IMR-90 (cell line): Measurements from ENCODE around the gene NOC2L. TPM values are rescaled to one million over a fixed set of nuclear protein-coding genes. Genes with fewer than 3 reads are reported as not detected.

Experiments
- ATAC-seq: fragments of 200-7000 bp; cut with Tn5 transposase; 2 replicates; pipeline ENCODE4 v1.9.1; 2020; ENCODE audit warnings: low read depth, mild to moderate bottlenecking, moderate library complexity
- BruUV-seq: library from RNA; stranded (reverse); fragments of 400-500 nt; replicated peaks from 2 replicates; lab custom pipeline; 2021; lab: Mats Ljungman, UMichigan
- CTCF ChIA-PET: fragments of 300-600 bp; formaldehyde crosslinking; extraction: SDS; loops from one replicate; lab custom pipeline; 2021; ENCODE audit warnings: antibody characterized with exemption; lab: Yijun Ruan, JAX
- POLR2A ChIA-PET: fragments of 300-600 bp; sonication (Branson Sonifier 250); formaldehyde crosslinking; loops from one replicate; lab custom pipeline; 2022; ENCODE audit warnings: antibody characterized with exemption; ENCODE audit not compliant: unreplicated experiment; lab: Charles Lee
- DNase-seq: peaks from one replicate; pipeline ENCODE4 v3.0.0; 2013
- H2AFZ ChIP-seq: replicated peaks from 2 replicates; pipeline ENCODE3; 2013; ENCODE audit warnings: low read length, mild to moderate bottlenecking; ENCODE audit not compliant: poor library complexity
- H2AK5ac ChIP-seq: 2 replicates; pipeline ENCODE4 v1.6.1; 2013; ENCODE audit warnings: low read depth, low read length, inconsistent platforms
- H2AK9ac ChIP-seq: replicated peaks from 2 replicates; pipeline ENCODE3; 2013; ENCODE audit warnings: mild to moderate bottlenecking, low read depth, low read length, moderate library complexity; ENCODE audit not compliant: poor library complexity
- H2BK120ac ChIP-seq: 2 replicates; pipeline ENCODE4 v1.6.1; 2013; ENCODE audit warnings: low read depth, low read length, inconsistent platforms
- H2BK15ac ChIP-seq: 3 replicates; pipeline ENCODE4 v1.6.1; 2013; ENCODE audit warnings: low read depth, low read length, inconsistent platforms
- H2BK20ac ChIP-seq: 2 replicates; pipeline ENCODE4 v1.6.1; 2013; ENCODE audit warnings: low read depth, mild to moderate bottlenecking, inconsistent platforms, low read length, moderate library complexity
- H2BK5ac ChIP-seq: 2 replicates; pipeline ENCODE4 v1.6.1; 2013; ENCODE audit warnings: mild to moderate bottlenecking, low read depth, low read length, inconsistent platforms; ENCODE audit not compliant: poor library complexity, severe bottlenecking
- H3K14ac ChIP-seq: replicated peaks from 2 replicates; pipeline ENCODE4 v1.6.1; 2013; ENCODE audit warnings: low read depth, low read length, inconsistent platforms
- H3K18ac ChIP-seq: 2 replicates; pipeline ENCODE4 v1.6.1; 2013; ENCODE audit warnings: low read depth, low read length, control low read depth
- H3K23ac ChIP-seq: 2 replicates; pipeline ENCODE4 v1.6.1; 2013; ENCODE audit warnings: low read depth, low read length, inconsistent platforms
- H3K27ac ChIP-seq: 2 replicates; pipeline ENCODE4 v1.5.1; 2013; ENCODE audit warnings: mild to moderate bottlenecking, control low read depth, low read length; ENCODE audit not compliant: insufficient read depth
- H3K27me3 ChIP-seq: 2 replicates; pipeline ENCODE4 v1.6.1; 2013; ENCODE audit warnings: low read length; ENCODE audit not compliant: control insufficient read depth, insufficient read depth
- H3K36me3 ChIP-seq: 2 replicates; pipeline ENCODE4 v1.6.1; 2013; ENCODE audit warnings: low read length, mixed read lengths; ENCODE audit not compliant: control insufficient read depth, insufficient read depth
- H3K4ac ChIP-seq: 2 replicates; pipeline ENCODE4 v1.6.1; 2013; ENCODE audit warnings: low read depth, low read length, inconsistent platforms
- H3K4me1 ChIP-seq: 2 replicates; pipeline ENCODE4 v1.6.1; 2013; ENCODE audit warnings: low read length, mixed read lengths; ENCODE audit not compliant: control insufficient read depth, insufficient read depth
- H3K4me2 ChIP-seq: 2 replicates; pipeline ENCODE4 v1.6.1; 2013; ENCODE audit warnings: low read depth, mild to moderate bottlenecking, control low read depth, low read length, moderate library complexity
- H3K4me3 ChIP-seq: 2 replicates; pipeline ENCODE4 v1.5.1; 2013; ENCODE audit warnings: low read depth, mild to moderate bottlenecking, control low read depth, low read length, moderate library complexity; ENCODE audit not compliant: insufficient read depth
- H3K56ac ChIP-seq: 2 replicates; pipeline ENCODE4 v1.6.1; 2013; ENCODE audit warnings: low read length, inconsistent platforms; ENCODE audit not compliant: insufficient read depth; ENCODE audit errors: extremely low read depth
- H3K79me1 ChIP-seq, 2 experiments: 2 replicates each; pipeline ENCODE4 v1.6.1; 2013; ENCODE audit warnings: low read length in 2 of 2, inconsistent platforms in 1 of 2, low read depth in 1 of 2
- H3K9ac ChIP-seq: 2 replicates; pipeline ENCODE4 v1.6.1; 2013; ENCODE audit warnings: low read depth, low read length, control low read depth
- H3K9me1 ChIP-seq: 2 replicates; pipeline ENCODE4 v1.6.1; 2013; ENCODE audit warnings: low read length, inconsistent platforms; ENCODE audit not compliant: insufficient read depth
- H3K9me3 ChIP-seq: 2 replicates; pipeline ENCODE4 v1.6.1; 2013; ENCODE audit warnings: low read length; ENCODE audit not compliant: control insufficient read depth, insufficient read depth
- H4K20me1 ChIP-seq: 2 replicates; pipeline ENCODE4 v1.6.1; 2013; ENCODE audit warnings: low read length, inconsistent platforms; ENCODE audit not compliant: insufficient read depth
- H4K5ac ChIP-seq: 2 replicates; pipeline ENCODE4 v1.6.1; 2013; ENCODE audit warnings: mild to moderate bottlenecking, low read depth, low read length, control low read depth
- H4K8ac ChIP-seq, 2 experiments: 2 replicates each; pipeline ENCODE4 v1.6.1; 2013; ENCODE audit warnings: low read depth in 2 of 2, low read length in 2 of 2, control low read depth in 1 of 2, inconsistent platforms in 1 of 2
- H4K91ac ChIP-seq: 2 replicates; pipeline ENCODE4 v1.6.1; 2013; ENCODE audit warnings: low read depth, low read length, inconsistent platforms; ENCODE audit not compliant: insufficient read depth
- FOS ChIP-seq: fragments of 150-350 bp; IDR thresholded peaks from 2 replicates; pipeline ENCODE4 v1.6.1; 2016; ENCODE audit warnings: low read depth, low read length
- MAZ ChIP-seq: IDR thresholded peaks from 2 replicates; pipeline ENCODE4 v1.6.1; 2012; ENCODE audit warnings: low read depth, mild to moderate bottlenecking, low read length, improper control_type of control experiment, moderate library complexity, borderline replicate concordance
- WGBS, 2 experiments: methylation state at CpG; one replicate each; pipeline versions ENCODE4 v1.1.5 to v1.1.7; 2013; ENCODE audit warnings: missing lambda C conversion rate in 2 of 2; ENCODE audit not compliant: insufficient read length in 1 of 2; ENCODE audit errors: extremely low coverage in 2 of 2; 5-methylcytosine and 5-hydroxymethylcytosine counted together
- dilution Hi-C: fragments of 300-500 bp; cut with HindIII; formaldehyde crosslinking; loops from one replicate; pipeline ENCODE4 v1.14.3; 2018; ENCODE audit warnings: low sequenced_read_pairs; ENCODE audit not compliant: unreplicated experiment
- in situ Hi-C: fragments of 300-500 bp; cut with MboI; formaldehyde crosslinking; loops from 3 replicates; pipeline ENCODE4 v1.14.3; 2019; ENCODE audit warnings: low sequenced_read_pairs, inconsistent platforms, mixed read lengths
- intact Hi-C: fragments of 100-400 bp; cut with micrococcal nuclease; formaldehyde crosslinking; loops from 2 replicates; pipeline ENCODE4 v1.10.0; 2022
- polyA plus RNA-seq, 3 experiments: library from polyadenylated mRNA; depleted of rRNA; stranded (reverse); fragments of >200 nt; gene quantifications; 2 replicates each; pipeline ENCODE4 v1.2.3, GENCODE V29; 2012; ENCODE audit warnings: low replicate concordance in 1 of 3
- total RNA-seq: library from RNA; depleted of rRNA; stranded (reverse); fragments of >200 nt; gene quantifications from 2 replicates; pipeline ENCODE4 v1.2.3, GENCODE V29; 2012

Gene NOC2L
- total and polyA plus RNA-seq, 2 of the 4 experiments (the other 2 are of a cell fraction) = 74.2 to 106 TPM

GRCh38 chr1:909861-910310 lies 49.2 kb downstream of the NOC2L start:
- H2BK15ac ChIP-seq = no peak overlapping the region
- H3K4me3 ChIP-seq = no peak overlapping the region
- peak overlapping the region; percentile 77 for H2AFZ ChIP-seq
- no peak overlapping the region for H4K5ac ChIP-seq
- no peak overlapping the region for H3K18ac ChIP-seq
- no peak overlapping the region; the same call in 1 of the 2 replicates for H3K27ac ChIP-seq
- no peak overlapping the region for H4K91ac ChIP-seq
- dilution Hi-C loops = no loop called here
- intact Hi-C loops = no loop called here
- H2BK20ac ChIP-seq = no peak overlapping the region
- no peaks in the 10 kb centered on the region; the same call in 1 of the 2 replicates for H4K20me1 ChIP-seq
- H3K9ac ChIP-seq = no peak overlapping the region
- H3K4me1 ChIP-seq = peaks cover 28% of the 10 kb centered on the region
- no peak overlapping the region for H2AK5ac ChIP-seq
- H3K56ac ChIP-seq = no peak overlapping the region
- peaks cover 0 to 7% of the 10 kb centered on the region in 2 experiments; a peak in 1 of 4 replicates for H3K79me1 ChIP-seq
- H3K4ac ChIP-seq = no peak overlapping the region
- ATAC-seq (peak; percentile 16; the same call in 1 of the 2 replicates), DNase-seq (no peak)
- in situ Hi-C loops = loop anchor here (5.0 kb wide), 1 partner anchor 47 kb away; the partner anchor contains the start of gene NOC2L
- no peaks in the 10 kb centered on the region for H3K27me3 ChIP-seq
- H2BK5ac ChIP-seq = no peak overlapping the region
- no peaks in the 10 kb centered on the region for H3K9me1 ChIP-seq
- H3K9me3 ChIP-seq = no peaks in the 10 kb centered on the region
- H2AK9ac ChIP-seq = no peak overlapping the region
- no peak overlapping the region for H3K14ac ChIP-seq
- 14% methylated on average over 14 of the region's 53 CpGs; no CpG with 5 or more reads in 1 of the 2 experiments for WGBS, 2 experiments
- ChIA-PET CTCF (no interaction called here), POLR2A (no interaction called here)
- H4K8ac ChIP-seq = no peak overlapping the region
- H3K4me2 ChIP-seq = no peak overlapping the region
- no peak overlapping the region for H3K23ac ChIP-seq
- TF ChIP-seq FOS (no peak), MAZ (peak; percentile 18; the same call in 1 of the 2 replicates)
- no peaks in the 10 kb centered on the region for H3K36me3 ChIP-seq
- BruUV-seq = no TSS peak
- no peak overlapping the region for H2BK120ac ChIP-seq
